Measurements from ENCODE around the gene FAM107B. TPM values are rescaled to one million over a fixed set of nuclear protein-coding genes. Genes with fewer than 3 reads are reported as not detected.

FAM107B gene
- total RNA-seq, 1 donor from 2014 or later, result 82.2 TPM

DNA sequence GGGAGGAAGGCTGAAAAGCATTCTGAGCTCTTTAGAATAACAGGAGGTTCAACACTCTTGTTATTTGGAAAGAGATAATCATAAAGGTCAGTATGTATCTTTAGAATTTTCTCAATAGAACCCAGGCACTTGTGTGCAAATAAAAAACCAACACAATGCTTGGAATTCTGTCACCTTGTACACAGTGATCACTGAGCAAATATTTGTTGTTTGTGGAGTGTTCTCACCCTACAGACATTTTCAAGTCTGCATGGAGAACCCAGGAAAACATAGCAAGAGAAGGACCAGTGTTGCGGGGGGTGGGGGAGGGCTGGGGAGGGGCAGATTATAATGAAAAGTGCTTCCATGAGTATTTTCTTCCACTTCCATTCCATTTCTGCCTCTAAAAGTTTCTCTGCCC is 87.4 kb downstream of the FAM107B start:
- H3K27me3 Mint-ChIP-seq, result no peaks in the 10 kb centered on the region
- TF ChIP-seq CTCF (IDR thresholded peaks at IDR 0.05; ENCODE audit: unreplicated experiment), result no peak
- DNase-seq (ENCODE audit: low spot score, unreplicated experiment), result no peak
- peak overlapping the region; percentile 91 for H3K27ac Mint-ChIP-seq
- peaks cover 29% of the 10 kb centered on the region for H3K4me1 Mint-ChIP-seq (ENCODE audit: low read depth)
- no peaks in the 10 kb centered on the region for H3K9me3 Mint-ChIP-seq (ENCODE audit: low read depth)
- H3K4me3 Mint-ChIP-seq (ENCODE audit: low read depth), result no peak overlapping the region
- no peaks in the 10 kb centered on the region for H3K36me3 Mint-ChIP-seq (ENCODE audit: insufficient read depth)

- H3K4me1 Mint-ChIP-seq (ENCODE audit: low read depth), result peaks cover 27% of the 10 kb centered on the region
- no peak for DNase-seq (ENCODE audit: low spot score, unreplicated experiment)
- H3K27ac Mint-ChIP-seq, result peak overlapping the region; percentile 37
- H3K36me3 Mint-ChIP-seq (ENCODE audit: insufficient read depth), result no peaks in the 10 kb centered on the region
- H3K27me3 Mint-ChIP-seq, result no peaks in the 10 kb centered on the region
- H3K4me3 Mint-ChIP-seq (ENCODE audit: low read depth), result no peak overlapping the region
- no peaks in the 10 kb centered on the region for H3K9me3 Mint-ChIP-seq (ENCODE audit: low read depth)
- TF ChIP-seq CTCF (IDR thresholded peaks at IDR 0.05; ENCODE audit: unreplicated experiment), result no peak
Observed at GRCh38 chr10:14686356-14686755, 88.3 kb downstream of the FAM107B start.

DNA sequence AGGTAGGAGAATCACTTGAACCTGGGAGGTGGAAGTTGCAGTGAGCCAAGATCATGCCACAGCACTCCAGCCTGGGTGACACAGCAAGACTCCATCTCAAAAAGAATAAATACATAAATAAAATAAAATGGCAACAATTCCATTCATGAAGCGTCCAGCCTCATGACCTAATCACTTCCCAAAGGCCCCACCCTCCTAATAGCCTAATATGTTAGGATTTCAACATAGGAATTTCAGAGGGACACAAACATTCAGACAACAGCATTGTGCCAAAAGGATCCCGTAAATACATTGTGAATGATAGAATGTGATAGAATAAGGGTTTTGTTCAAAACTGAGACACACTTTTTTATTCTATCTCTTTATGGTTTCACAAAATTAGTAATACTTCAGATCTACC is 90.3 kb downstream of the FAM107B start:
- Mint-ChIP-seq H3K4me3 (ENCODE audit: low read depth) (no peak overlapping the region), H3K27ac (no peak overlapping the region), H3K4me1 (ENCODE audit: low read depth) (peaks cover 27% of the 10 kb centered on the region), H3K9me3 (ENCODE audit: low read depth) (no peaks in the 10 kb centered on the region), H3K36me3 (ENCODE audit: insufficient read depth) (no peaks in the 10 kb centered on the region), H3K27me3 (no peaks in the 10 kb centered on the region)
- no peak for DNase-seq (ENCODE audit: low spot score, unreplicated experiment)
- TF ChIP-seq CTCF (IDR thresholded peaks at IDR 0.05; ENCODE audit: unreplicated experiment), result no peak

- Mint-ChIP-seq H3K9me3 (ENCODE audit: low read depth) (no peaks in the 10 kb centered on the region), H3K27ac (peak overlapping the region; percentile 1), H3K4me1 (ENCODE audit: low read depth) (peaks cover 22% of the 10 kb centered on the region), H3K27me3 (no peaks in the 10 kb centered on the region), H3K4me3 (ENCODE audit: low read depth) (no peak overlapping the region), H3K36me3 (ENCODE audit: insufficient read depth) (no peaks in the 10 kb centered on the region)
- no peak for DNase-seq (ENCODE audit: low spot score, unreplicated experiment)
- TF ChIP-seq CTCF (IDR thresholded peaks at IDR 0.05; ENCODE audit: unreplicated experiment), result no peak
Observed at GRCh38 chr10:14683256-14683655, 91.4 kb downstream of the FAM107B start.

DNA sequence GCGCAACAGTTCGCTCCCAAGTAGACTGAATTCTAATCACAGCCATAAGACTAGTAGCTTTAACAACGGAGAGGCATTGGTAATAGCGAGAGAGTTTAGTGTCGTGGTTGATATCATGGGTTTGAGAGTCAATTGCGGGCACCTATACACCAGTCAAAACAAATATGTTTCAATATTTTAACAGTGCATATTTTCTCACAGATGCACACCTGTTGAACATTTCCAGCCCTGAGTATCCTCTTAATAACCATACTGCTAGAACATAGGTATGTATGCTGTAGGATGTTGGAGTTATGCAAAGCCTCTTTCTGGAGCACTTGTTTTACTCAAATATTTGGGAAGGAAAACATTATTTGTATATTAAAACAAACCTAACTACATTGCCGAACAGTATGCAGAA is 92.9 kb downstream of the FAM107B start:
- H3K9me3 Mint-ChIP-seq (ENCODE audit: low read depth), result no peaks in the 10 kb centered on the region
- H3K27ac Mint-ChIP-seq, result no peak overlapping the region
- H3K4me3 Mint-ChIP-seq (ENCODE audit: low read depth), result no peak overlapping the region
- no peaks in the 10 kb centered on the region for H3K36me3 Mint-ChIP-seq (ENCODE audit: insufficient read depth)
- DNase-seq (ENCODE audit: low spot score, unreplicated experiment), result no peak
- no peaks in the 10 kb centered on the region for H3K27me3 Mint-ChIP-seq
- peaks cover 11% of the 10 kb centered on the region for H3K4me1 Mint-ChIP-seq (ENCODE audit: low read depth)
- no peak for TF ChIP-seq CTCF (IDR thresholded peaks at IDR 0.05; ENCODE audit: unreplicated experiment)
